IgD-negative memory B cell (primary cell): ENCODE results near the gene ZNF260. TPM values are rescaled to one million over a fixed set of nuclear protein-coding genes. Genes with fewer than 3 reads are reported as not detected.
"Not testable (repeated sequence)": the region's sequence is repeated elsewhere in the genome, so short reads cannot be mapped to it uniquely, and the experiment has no call there.

Experiments used
- H3K27ac Mint-ChIP-seq, 3 donors: one replicate each; pipeline ENCODE4 v1.8.0; 2020 to 2022; ENCODE audit warnings: mild to moderate bottlenecking in 3 of 3, mixed read lengths in 3 of 3, moderate library complexity in 1 of 3
- H3K27me3 Mint-ChIP-seq: one replicate; pipeline ENCODE4 v1.8.0; 2021; ENCODE audit warnings: mixed read lengths
- H3K36me3 Mint-ChIP-seq: one replicate; pipeline ENCODE4 v1.8.0; 2020; ENCODE audit warnings: mild to moderate bottlenecking, mixed read lengths
- H3K4me1 Mint-ChIP-seq, 3 donors: one replicate each; pipeline ENCODE4 v1.8.0; 2020 to 2022; ENCODE audit warnings: mixed read lengths in 3 of 3, mild to moderate bottlenecking in 1 of 3
- H3K4me3 Mint-ChIP-seq, 4 donors: one replicate each; pipeline ENCODE4 v1.8.0; 2020 to 2022; ENCODE audit warnings: mild to moderate bottlenecking in 4 of 4, mixed read lengths in 4 of 4, moderate library complexity in 3 of 4
- H3K9me3 Mint-ChIP-seq, 3 donors: one replicate each; pipeline ENCODE4 v1.8.0; 2020 to 2021; ENCODE audit warnings: mixed read lengths in 3 of 3, mild to moderate bottlenecking in 1 of 3
- polyA plus RNA-seq: library from polyadenylated mRNA; unstranded; fragments of 300-500 nt; fragmentation: Illumina TruSeq; gene quantifications from one replicate; pipeline ENCODE4 v1.2.3, GENCODE V29; 2021

Gene ZNF260
- polyA plus RNA-seq, 1 donor from 2014 or later, result 14.7 TPM

- Mint-ChIP-seq H3K4me3 (no peak overlapping the region), H3K9me3 (peaks cover 4 to 18% (median 16%) of the 10 kb centered on the region in 3 donors), H3K27ac (no peak overlapping the region), H3K36me3 (peaks cover 32% of the 10 kb centered on the region), H3K4me1 (peaks cover 12 to 26% (median 24%) of the 10 kb centered on the region in 3 donors), H3K27me3 (no peaks in the 10 kb centered on the region)
Observed at GRCh38 chr19:36524617-36525016, 3.5 kb downstream of the ZNF260 start.

DNA sequence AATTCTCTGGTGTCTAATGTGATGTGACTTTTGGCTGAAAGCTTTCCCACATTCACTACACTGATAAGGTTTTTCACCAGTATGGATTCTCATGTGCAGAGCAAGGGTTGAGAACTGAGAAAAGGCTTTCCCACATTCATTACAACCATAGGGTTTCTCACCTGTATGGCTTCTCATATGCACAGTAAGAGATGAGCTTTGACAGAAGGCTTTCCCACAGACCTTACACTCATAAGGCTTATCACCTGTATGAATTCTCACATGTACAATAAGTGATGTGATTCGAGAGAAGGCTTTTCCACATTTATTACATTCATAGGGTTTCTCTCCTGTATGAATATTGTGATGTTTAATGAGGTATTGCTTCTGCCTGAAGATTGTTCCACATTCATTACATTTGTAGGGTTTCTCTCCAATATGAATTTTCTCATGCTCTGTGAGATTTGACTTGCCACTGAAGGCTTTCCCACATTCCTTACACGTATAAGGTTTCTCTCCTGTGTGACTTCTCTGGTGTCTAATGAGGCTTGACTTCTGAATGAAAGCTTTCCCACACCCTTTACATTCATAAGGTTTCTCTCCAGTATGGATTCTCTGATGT lies 14.0 kb downstream of the ZNF260 start:
- Mint-ChIP-seq H3K36me3 (peaks cover 35% of the 10 kb centered on the region), H3K27me3 (no peaks in the 10 kb centered on the region), H3K4me3 (no peak overlapping the region), H3K4me1 (peaks cover 0 to 1% (median 0%) of the 10 kb centered on the region in 3 donors), H3K27ac (peak overlapping the region in 1 of 3 donors; percentile 23), H3K9me3 (peaks cover 12 to 52% (median 35%) of the 10 kb centered on the region in 3 donors)

GRCh38 chr19:36508325-36508724 lies 19.7 kb downstream of the ZNF260 start:
- Mint-ChIP-seq H3K27me3 (no peaks in the 10 kb centered on the region), H3K4me1 (no peaks in the 10 kb centered on the region), H3K27ac (no peak overlapping the region), H3K4me3 (peak overlapping the region in 1 of 4 donors; percentile 12), H3K36me3 (peaks cover 6% of the 10 kb centered on the region), H3K9me3 (peaks cover 6 to 26% (median 20%) of the 10 kb centered on the region in 3 donors)

DNA sequence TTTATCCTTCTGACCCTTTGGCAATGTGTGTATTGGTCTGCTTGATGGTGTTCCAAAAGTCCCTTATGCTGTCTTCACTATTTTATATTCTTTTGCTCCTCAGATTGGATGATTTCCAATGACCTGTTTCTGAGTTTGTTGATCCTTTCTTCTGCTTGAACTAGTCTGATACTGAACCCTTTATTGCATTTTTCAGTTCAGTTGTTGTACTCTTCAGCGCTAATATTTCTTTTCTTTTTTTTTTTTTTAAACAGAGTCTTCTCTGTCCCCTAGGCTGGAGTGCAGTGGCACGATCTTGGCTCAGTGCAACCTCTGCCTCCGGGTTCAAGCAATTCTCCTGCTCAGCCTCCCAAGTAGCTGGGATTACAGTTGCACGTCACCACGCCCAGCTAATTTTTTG lies 26.1 kb downstream of the ZNF260 start:
- H3K9me3 Mint-ChIP-seq, result peaks cover 7 to 26% (median 26%) of the 10 kb centered on the region in 3 donors
- H3K27me3 Mint-ChIP-seq, result no peaks in the 10 kb centered on the region
- H3K4me3 Mint-ChIP-seq, result peak overlapping the region in 1 of 4 donors; percentile 47
- no peaks in the 10 kb centered on the region for H3K4me1 Mint-ChIP-seq
- H3K27ac Mint-ChIP-seq, result no peak overlapping the region
- H3K36me3 Mint-ChIP-seq, result no peaks in the 10 kb centered on the region

GRCh38 chr19:36497001-36497400 lies 31.1 kb downstream of the ZNF260 start:
- Mint-ChIP-seq H3K27ac (no peak overlapping the region), H3K9me3 (peaks cover 2 to 18% (median 7%) of the 10 kb centered on the region in 3 donors)

GRCh38 chr19:36492689-36493453 lies 35.2 kb downstream of the ZNF260 start:
- peak overlapping the region; percentile 77 to 94 (median 86) for H3K27ac Mint-ChIP-seq
- H3K4me3 Mint-ChIP-seq, result peak overlapping the region; percentile 62 to 91 (median 86)
- not testable (repeated sequence) for H3K9me3 Mint-ChIP-seq, H3K27me3 Mint-ChIP-seq, H3K36me3 Mint-ChIP-seq
- H3K4me1 Mint-ChIP-seq, result peaks cover 19 to 31% (median 21%) of the 10 kb centered on the region in 3 donors

More at GRCh38 chr19:36497001-36497400, 31.1 kb downstream of the ZNF260 start:
- Mint-ChIP-seq H3K4me3 (no peak overlapping the region), H3K36me3 (no peaks in the 10 kb centered on the region), H3K4me1 (peaks cover 4 to 10% (median 5%) of the 10 kb centered on the region in 3 donors), H3K27me3 (no peaks in the 10 kb centered on the region)

DNA sequence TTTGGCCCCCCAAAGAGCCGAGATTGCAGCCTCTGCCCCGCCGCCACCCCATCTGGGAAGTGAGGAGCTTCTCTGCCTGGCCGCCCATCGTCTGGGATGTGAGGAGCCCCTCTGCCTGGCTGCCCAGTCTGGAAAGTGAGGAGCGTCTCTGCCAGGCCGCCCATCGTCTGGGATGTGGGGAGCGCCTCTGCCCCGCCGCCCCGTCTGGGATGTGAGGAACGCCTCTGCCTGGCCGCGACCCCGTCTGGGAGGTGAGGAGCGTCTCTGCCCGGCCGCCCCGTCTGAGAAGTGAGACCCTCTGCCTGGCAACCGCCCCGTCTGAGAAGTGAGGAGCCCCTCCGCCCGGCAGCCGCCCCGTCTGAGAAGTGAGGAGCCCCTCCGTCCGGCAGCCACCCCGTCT lies 37.2 kb downstream of the ZNF260 start:
- H3K36me3 Mint-ChIP-seq, H3K27me3 Mint-ChIP-seq, H3K9me3 Mint-ChIP-seq: not testable (repeated sequence)
- H3K4me1 Mint-ChIP-seq, result peaks cover 25 to 31% (median 26%) of the 10 kb centered on the region in 3 donors
- H3K27ac Mint-ChIP-seq, result peak overlapping the region in 2 of 3 donors; percentile 97 to 98
- H3K4me3 Mint-ChIP-seq, result peak overlapping the region; percentile 97 to 100 (median 98)

- Mint-ChIP-seq H3K4me1 (peaks cover 25 to 31% (median 26%) of the 10 kb centered on the region in 3 donors), H3K27ac (peak overlapping the region; percentile 97 to 99 (median 98))
Observed at GRCh38 chr19:36489920-36490415, 38.1 kb downstream of the ZNF260 start.

GRCh38 chr19:36489118-36489919 lies 38.8 kb downstream of the ZNF260 start, which contains the start of gene ZNF566:
ZNF566 (minus strand) TSS chr19:36489561; CDS start chr19:36476557, 13,004 bp downstream.
- H3K27ac Mint-ChIP-seq, result peak within 1 kb of the TSS; percentile 97 to 99 (median 98)
- H3K27me3 Mint-ChIP-seq, result peaks cover 1% of the 10 kb centered on the region
- peaks cover 6% of the 10 kb centered on the region for H3K36me3 Mint-ChIP-seq
- H3K4me3 Mint-ChIP-seq, result peak within 1 kb of the TSS; percentile 97 to 100 (median 98)
- peaks cover 25 to 32% (median 26%) of the 10 kb centered on the region in 3 donors for H3K4me1 Mint-ChIP-seq
- H3K9me3 Mint-ChIP-seq, result peaks cover 0 to 4% (median under 1%) of the 10 kb centered on the region in 3 donors

More at GRCh38 chr19:36489920-36490415, 38.1 kb downstream of the ZNF260 start:
- H3K9me3 Mint-ChIP-seq, result peaks cover 0 to 4% (median 0%) of the 10 kb centered on the region in 3 donors
- H3K27me3 Mint-ChIP-seq, result peaks cover 1% of the 10 kb centered on the region
- peaks cover 6% of the 10 kb centered on the region for H3K36me3 Mint-ChIP-seq
- peak overlapping the region; percentile 97 to 100 (median 98) for H3K4me3 Mint-ChIP-seq

DNA sequence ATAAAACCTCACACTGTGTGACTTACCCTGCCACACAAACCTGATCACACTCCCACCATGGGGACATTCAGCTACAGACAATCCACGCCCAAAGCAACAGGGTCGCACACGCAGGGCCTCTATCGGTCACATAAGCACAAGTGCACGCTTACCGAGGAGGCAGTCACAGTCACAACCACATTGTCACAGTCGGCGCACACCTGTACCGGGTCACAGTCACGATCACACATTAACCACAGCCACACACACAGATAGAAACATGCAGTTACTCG lies 39.3 kb downstream of the ZNF260 start:
- Mint-ChIP-seq H3K4me1 (peaks cover 26 to 34% (median 27%) of the 10 kb centered on the region in 3 donors), H3K27ac (peak overlapping the region; percentile 97 to 99 (median 98)), H3K4me3 (peak overlapping the region; percentile 97 to 100 (median 98)), H3K9me3 (peaks cover 0 to 4% (median 4%) of the 10 kb centered on the region in 3 donors), H3K27me3 (peaks cover 1% of the 10 kb centered on the region), H3K36me3 (peaks cover 8% of the 10 kb centered on the region)

DNA sequence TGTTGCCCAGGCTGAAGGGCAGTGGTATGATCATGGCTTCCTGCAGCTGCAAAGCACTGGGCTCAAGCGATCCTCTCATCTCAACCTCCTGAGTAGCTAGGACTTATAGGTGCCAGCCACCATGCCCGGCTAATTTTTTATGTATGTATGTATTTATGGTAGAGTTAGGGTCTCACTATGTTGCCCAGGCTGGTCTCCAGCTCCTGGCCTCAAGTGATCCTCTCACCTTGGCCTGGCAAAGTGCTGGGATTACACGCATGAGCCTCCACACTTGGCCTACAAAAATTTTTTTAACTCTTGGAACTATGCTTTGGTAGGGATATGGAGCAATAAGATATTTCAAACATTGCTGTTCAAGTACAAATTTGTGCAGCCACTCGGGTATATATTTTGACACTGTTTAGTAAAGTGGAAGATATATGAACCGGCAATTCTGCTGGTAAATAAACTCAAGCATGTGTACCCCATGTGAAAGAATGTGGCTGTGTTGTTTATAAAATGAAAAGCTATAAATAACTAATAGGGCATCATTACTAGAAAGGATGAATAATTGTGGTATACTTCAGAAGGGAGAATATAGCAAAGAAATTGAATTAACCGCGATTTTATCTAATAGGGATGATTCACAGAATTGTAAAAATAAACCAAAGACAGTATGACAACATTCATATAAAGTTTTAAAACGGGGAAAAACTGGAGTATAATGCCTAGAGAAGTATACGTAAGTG lies 39.8 kb downstream of the ZNF260 start:
- H3K27me3 Mint-ChIP-seq, result peaks cover 1% of the 10 kb centered on the region
- H3K9me3 Mint-ChIP-seq, result peaks cover 0 to 5% (median 4%) of the 10 kb centered on the region in 3 donors
- H3K4me1 Mint-ChIP-seq, result peaks cover 27 to 39% (median 27%) of the 10 kb centered on the region in 3 donors
- H3K36me3 Mint-ChIP-seq, result peaks cover 10% of the 10 kb centered on the region
- peak overlapping the region; percentile 97 to 99 (median 98) for H3K27ac Mint-ChIP-seq
- peak overlapping the region; percentile 97 to 100 (median 98) for H3K4me3 Mint-ChIP-seq

GRCh38 chr19:36483653-36484052 lies 44.4 kb downstream of the ZNF260 start:
- Mint-ChIP-seq H3K4me3 (peak overlapping the region in 2 of 4 donors; percentile 27 to 32), H3K9me3 (peaks cover 2 to 10% (median 7%) of the 10 kb centered on the region in 3 donors)

GRCh38 chr19:36482876-36483275 lies 45.2 kb downstream of the ZNF260 start:
- Mint-ChIP-seq H3K4me3 (no peak overlapping the region), H3K27me3 (no peaks in the 10 kb centered on the region), H3K36me3 (peaks cover 25% of the 10 kb centered on the region), H3K27ac (no peak overlapping the region), H3K4me1 (peaks cover 10% of the 10 kb centered on the region in 3 donors), H3K9me3 (peaks cover 2 to 10% (median 7%) of the 10 kb centered on the region in 3 donors)

More at GRCh38 chr19:36483653-36484052, 44.4 kb downstream of the ZNF260 start:
- Mint-ChIP-seq H3K4me1 (peaks cover 17 to 18% (median 18%) of the 10 kb centered on the region in 3 donors), H3K27me3 (no peaks in the 10 kb centered on the region), H3K27ac (no peak overlapping the region), H3K36me3 (peaks cover 25% of the 10 kb centered on the region)
